SK-N-SH treated with all-trans-retinoic acid at 6 μM for 48 hours (cell line): Measurements from ENCODE around the gene ABL2.

ENCODE experiments used
- RARB ChIP-seq: fragments of 250-450 bp; sonication (Bioruptor Pico); IDR thresholded peaks from 2 replicates; pipeline ENCODE4 v1.8.0; 2021; ENCODE audit warnings: mild to moderate bottlenecking, moderate library complexity
- ZNF70 ChIP-seq: fragments of 450-650 bp; formaldehyde crosslinking; IDR thresholded peaks from 2 replicates; pipeline ENCODE4 v1.5.0; 2020; ENCODE audit warnings: mild to moderate bottlenecking, moderate library complexity

GRCh38 chr1:179151908-179152682 is 77.4 kb downstream of the ABL2 start:
- no peak for TF ChIP-seq ZNF70 (CRISPR knock-in tag)
- TF ChIP-seq RARB (CRISPR knock-in tag) = no peak
